NCI-H446 (cell line): ENCODE measurements around the gene OGDH.
"Not testable (repeated sequence)": the region's sequence is repeated elsewhere in the genome, so short reads cannot be mapped to it uniquely, and the experiment has no call there.

Experiments
- DNase-seq, 2 experiments: peaks; one replicate each; lab custom pipeline; 2025; lab: John Stamatoyannopoulos, UW

OGDH gene

DNA sequence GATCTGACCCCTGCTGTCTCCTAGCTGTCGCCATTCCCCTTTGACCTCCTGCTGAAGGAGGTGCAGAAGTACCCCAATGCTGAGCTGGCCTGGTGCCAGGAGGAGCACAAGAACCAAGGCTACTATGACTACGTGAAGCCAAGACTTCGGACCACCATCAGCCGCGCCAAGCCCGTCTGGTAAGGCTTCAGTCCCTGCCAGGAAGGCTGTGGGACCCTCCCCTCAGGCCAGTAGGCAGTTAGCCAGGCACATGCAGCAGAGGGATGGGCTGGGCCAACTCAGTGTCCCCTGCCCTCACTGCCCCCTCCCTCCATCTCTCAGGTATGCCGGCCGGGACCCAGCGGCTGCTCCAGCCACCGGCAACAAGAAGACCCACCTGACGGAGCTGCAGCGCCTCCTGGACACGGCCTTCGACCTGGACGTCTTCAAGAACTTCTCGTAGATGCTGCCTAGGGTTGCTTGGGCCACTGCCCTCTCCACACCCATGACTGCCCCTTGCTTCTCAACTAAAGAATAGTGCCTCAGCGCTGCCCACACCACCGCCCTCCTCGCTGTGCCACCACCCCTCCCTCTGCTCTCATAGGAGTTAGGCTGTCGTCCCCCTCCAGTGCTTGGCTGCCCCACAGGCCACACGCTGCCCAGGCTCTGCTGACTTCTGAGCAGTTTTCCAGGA lies 101.3 kb downstream of the OGDH start:
- DNase-seq: no peak

DNA sequence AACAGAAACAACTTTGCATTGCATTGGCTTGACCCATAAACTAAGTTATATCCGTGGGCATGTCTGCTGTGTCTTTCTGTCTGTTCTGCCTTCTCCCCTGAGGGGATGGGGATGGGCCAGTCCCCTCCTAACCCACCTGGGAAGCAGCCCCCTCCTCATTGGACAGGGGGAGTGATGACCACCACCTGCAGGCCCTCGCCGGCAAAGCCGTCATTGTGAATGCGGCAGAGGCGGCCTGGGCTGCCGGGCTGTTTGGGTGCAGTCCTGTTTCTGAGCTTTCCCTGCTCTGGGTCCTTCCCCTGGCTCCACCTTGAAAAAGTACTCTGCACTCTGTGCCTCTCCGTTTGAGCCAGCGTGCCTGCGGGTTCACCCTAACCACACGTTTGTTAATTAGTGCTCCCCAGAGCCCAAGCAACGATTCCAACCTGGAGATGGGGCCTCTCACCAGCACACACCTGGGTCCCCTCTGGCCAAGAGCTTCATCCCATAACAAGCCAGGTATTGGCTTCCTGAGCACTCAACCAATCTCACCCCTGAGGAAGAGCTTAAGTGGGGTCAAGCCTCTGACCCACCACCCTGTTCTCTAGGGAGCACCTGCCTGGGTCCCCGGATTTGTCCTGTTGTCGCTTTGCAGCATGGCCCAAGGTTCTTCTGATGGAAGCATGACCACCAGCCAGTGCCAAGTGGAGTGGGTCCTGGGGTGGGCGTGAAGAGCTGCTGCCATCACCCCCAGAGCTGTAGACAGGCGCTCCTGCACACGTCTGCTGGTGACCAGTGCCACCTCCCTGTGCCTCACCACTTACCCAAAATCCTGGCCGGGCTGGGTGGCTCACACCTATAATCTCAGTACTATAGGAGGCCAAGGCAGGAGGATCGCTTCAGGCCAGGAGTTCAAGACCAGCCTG lies 102.8 kb downstream of the OGDH start:
- no peak for DNase-seq

DNA sequence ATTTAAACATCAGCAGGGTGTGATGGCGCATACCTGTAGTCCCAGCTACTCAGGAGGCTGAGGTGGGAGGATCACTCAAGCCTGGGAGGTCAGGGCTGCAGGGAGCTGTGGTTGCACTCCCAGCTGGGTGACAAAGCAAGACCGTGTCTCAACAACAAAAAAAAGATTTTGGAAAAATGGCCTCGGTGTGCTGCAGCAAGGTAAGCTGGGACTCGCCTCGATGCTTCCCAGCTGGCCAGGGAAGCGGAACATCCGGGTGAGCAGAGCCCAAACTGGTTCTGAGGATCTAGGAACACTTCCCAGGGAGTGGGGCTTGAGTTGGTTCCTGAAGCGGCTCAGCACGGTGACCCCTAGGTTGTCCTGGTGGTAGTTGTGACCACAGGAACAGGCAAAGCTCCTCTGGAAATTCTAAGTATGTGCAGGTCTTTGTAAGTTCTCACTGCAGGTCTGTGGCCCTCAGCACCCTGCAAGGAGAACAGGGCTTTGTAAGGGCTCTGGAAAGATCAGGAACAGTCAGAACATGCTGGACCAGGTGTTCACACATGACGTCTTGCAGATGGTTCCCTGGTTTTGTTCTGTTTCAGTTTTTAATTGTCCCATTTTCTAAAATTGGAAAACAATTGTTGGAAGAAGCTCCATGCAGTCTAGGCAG lies 103.6 kb downstream of the OGDH start:
- no peak for DNase-seq

DNA sequence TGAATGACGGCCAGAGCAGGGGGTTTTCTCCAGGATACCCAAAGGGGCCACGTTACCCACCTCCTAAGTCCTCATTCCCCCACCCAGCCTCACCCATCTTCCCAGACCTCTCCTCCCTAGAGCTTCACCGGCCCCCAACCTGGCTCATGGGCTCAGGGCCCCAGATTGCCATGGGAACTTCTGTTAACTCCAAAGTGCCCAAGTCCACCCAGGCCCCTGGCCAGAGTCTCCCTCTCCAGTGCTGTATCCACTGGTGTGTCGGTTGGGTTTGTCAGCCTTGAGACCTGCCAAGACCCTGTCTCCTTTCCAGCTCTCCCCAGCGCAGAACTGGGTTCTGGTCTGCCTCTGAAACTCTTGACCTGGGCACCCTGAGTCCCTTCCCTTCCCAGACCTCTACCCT lies 105.1 kb downstream of the OGDH start:
- no peak for DNase-seq

DNA sequence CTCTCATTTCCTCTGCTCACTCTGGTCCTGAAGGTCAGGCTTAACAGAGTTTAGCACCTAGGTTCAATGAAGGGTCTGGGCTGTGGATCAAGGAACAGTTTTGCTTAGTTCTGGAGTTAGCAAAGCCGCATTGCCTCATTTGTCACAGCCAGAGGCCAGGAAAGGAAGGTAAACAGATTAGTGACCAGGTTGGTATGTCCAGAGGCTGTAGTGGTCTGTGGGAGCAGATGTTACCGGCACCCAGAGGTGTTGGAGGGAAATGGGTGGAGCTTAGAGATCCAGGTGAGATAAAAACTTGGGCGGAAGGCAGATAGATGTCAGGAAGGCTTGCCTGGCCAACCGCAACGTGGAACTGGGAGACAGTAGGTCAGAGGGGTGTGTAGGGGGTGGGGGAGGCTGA lies 105.6 kb downstream of the OGDH start:
- DNase-seq: no peak

DNA sequence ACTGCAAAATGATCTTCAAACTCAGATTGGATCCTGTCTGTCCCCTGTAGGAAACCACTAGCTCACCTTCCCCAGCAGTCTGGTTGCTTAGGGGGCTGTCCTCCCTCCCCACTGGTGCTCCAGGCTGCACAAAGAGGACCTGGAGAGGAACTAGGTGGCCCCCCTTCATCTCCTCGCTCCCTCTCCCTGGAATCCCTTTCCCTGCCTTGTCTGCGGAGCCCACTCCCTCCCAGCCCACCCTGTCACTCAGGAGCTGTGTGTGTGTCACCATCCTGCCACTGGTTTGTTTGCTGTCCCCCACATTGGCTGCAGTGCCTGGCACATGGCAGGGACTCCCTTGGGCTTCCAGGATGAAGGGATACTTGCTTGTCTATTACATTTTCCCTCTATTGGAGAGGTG lies 106.7 kb downstream of the OGDH start:
- DNase-seq: no peak

DNA sequence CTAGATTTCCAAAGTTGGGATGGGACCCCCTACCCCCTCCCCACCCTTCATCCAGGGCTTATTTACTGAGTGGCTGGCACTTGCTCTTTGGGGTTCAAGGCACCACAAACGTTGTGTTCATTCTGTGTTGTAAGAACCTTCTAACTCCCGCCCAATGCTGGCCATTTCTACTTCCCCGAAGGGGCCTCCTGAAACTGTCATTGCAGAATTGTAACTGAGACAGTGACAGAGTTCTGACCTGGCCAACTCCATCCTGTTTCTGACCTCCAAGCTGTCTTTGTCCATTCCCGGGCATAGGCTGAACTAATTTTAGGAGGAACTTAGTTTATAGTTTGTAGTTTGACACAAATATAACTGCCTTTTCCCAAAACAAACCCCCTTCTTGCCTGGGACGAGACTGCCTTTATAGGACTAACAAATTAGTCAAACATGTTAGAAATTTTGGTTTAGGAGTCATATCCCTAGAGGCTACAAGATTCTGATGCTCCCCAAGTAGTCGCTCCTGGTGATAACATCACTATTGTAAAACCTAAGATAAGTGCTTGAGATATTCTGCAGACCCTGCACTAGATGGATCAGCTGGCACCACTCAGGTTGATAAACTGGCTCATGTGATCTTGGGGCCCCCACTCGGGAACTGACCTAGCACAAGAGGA lies 107.4 kb downstream of the OGDH start:
- DNase-seq: no peak

DNA sequence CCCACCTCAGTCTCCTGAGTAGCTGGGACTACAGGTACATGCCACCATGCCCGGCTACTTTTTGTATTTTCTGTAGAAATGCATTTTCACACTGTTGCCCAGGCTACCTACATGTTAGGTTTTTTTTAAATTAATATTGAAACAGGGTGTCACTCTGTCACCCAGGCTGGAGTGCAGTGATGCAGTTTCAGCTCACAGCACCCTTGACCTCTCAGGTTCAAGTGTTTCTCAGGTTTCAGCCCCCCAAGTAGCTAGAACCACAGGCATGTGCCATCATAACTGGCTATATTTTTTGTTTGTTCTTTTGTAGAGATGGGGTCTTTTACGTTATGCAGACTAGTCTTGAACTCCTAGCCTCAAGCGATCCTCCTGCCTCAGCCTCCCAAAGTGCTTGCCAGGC lies 109.8 kb downstream of the OGDH start:
- no peak for DNase-seq

DNA sequence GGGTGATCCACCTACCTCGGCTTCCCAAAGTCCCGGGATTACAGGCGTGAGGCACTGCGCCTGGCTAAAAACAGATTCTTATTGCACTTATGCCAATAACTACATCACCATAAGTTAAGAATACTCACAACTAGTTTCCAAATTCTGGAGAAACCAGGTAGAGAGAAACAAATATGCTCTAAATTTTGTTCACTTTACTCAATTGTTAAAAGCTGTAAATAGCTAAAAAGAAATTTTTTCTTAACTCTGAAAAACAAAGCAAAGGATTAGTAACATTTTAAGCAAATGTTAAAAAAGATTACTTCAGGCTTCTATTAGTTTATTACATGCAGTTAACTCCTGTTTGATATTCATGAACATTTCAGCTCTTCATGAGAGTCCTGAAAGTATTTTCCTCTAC lies 113.9 kb downstream of the OGDH start:
- DNase-seq: no peak

DNA sequence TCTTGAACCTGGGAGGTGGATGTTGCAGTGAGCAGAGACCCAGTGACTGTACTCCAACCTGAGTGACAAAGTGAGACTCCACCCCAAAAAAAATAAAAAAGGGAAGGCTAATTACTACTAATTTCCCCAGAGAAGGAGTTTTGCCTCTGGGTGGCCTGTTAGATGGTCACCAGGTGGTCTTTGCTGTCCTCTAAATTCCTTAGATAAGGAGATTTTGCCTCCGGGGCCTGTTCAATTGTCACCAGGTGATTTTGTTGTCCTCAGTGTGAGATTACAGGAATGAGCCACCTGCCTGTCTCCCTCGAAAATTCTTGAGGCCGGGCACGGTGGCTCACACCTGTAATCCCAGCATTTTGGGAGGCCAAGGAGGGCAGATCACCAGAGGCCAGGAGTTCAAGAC lies 117.8 kb downstream of the OGDH start:
- no peak for DNase-seq

DNA sequence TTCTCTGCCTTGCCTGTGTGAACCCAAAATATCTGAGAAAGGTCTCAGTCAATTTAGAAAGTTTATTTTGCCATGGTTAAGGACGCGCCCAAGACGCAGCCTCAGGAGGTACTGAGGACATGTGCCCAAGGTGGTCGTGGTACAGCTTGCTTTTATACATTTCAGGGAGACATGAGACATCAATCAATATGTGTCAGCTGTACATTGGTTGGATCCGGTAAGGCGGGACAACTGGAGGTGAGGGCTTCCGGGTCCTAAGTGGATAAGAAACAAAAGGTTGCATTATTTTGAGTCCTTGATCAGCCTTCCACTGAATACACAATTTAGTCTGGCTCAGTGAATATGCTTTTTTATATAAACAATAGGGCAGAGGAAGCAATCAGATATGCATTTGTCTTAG lies 119.8 kb downstream of the OGDH start:
- DNase-seq: not testable (repeated sequence)

DNA sequence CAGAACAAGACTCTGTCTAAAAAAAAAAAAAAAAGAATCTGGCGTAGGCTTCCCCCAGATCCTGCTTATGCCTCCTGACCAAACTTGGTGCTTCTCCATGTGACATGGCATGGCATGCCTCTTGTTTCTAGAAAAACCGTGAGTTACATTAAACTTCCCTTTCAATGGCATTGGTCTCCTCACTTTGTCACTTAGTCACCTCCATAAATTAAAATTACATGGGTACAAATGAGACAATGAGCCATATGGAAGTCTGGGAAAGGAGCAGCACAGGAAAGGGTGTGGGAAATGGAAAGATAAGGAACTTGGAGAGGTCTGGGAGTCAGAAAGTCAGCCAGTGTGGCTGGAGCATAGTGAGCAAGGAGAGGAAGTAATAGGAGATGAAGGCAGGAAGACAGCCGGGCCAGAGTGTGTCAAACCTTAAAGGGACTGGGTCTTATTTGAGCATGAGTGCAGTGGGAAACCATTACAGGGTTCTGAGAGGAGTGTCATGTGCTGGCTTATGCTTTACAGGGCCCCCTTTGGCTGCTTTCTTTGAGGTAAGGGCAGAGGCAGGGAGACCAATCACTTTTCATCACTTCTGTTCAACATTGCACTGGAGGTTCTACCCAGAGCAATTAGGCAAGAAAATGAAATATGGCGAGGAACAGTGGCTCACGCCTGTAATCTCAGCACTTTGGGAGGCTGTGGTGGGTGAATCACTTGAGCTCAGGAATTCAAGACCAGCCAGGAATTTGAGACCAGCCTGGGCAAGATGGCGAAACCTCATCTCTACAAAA lies 120.9 kb downstream of the OGDH start:
- no peak for DNase-seq

DNA sequence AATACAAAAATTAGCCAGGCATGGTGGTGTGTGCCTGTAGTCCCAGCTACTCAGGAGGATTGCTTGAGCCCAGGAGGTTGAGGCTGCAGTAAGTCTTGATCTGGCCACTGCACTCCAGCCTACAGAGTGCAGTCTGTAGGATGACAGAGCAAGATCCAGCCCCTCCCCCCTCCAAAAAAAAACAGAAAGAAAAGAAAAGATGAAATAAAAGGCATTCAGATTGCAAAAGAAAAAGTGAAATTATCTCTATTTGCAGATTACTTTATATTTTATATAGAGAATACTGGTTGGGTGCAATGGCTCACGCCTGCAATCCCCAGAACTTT lies 121.5 kb downstream of the OGDH start:
- no peak for DNase-seq

DNA sequence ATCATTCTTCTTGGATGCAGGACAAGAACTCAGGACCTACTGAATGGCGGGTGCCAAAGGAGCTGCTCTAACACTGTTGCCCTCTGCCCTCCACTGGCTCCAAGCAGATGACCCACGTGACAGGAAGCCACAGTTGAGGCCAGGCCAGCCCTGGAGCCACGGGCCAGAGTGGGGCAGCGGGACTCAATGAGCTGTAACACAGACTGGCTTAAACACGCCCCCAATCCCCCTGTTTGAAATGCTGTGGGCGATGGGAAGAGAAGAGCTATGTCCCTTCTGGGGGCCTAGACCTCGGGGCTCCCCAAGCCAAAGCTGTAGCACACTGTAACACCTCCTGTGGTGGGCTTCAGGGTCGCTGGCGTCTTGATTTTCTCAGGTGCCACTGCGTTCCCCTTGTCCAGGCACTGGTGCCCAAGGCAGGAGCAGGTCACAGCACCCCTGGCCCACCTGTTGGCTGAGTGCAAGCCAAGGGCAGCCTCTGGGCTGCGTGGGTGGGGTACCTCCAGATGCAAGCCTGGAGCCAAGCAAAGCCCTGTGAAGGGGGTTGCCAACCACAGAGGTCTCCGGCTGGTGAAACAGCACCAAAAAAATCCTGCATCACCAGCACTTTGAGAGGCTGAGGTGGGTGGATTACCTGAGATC lies 123.6 kb downstream of the OGDH start:
- DNase-seq: no peak

DNA sequence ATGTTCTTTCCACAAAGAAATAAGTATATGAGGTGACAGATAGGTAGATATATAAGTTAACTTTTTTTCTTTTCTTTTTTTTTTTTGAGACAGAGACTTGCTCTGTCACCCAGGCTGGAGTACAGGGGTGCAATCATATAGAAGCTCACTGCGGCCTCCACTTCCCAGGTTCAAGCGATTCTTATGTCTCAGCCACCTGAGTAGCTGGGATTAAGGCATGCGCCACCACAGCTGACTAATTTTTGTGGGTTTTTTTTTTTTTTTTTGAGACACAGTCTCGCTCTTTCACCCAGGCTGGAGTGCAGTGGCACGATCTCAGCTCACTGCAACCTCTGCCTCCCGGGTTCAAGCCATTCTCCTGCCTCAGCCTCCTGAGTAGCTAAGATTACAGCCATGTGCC lies 126.5 kb downstream of the OGDH start:
- not testable (repeated sequence) for DNase-seq

DNA sequence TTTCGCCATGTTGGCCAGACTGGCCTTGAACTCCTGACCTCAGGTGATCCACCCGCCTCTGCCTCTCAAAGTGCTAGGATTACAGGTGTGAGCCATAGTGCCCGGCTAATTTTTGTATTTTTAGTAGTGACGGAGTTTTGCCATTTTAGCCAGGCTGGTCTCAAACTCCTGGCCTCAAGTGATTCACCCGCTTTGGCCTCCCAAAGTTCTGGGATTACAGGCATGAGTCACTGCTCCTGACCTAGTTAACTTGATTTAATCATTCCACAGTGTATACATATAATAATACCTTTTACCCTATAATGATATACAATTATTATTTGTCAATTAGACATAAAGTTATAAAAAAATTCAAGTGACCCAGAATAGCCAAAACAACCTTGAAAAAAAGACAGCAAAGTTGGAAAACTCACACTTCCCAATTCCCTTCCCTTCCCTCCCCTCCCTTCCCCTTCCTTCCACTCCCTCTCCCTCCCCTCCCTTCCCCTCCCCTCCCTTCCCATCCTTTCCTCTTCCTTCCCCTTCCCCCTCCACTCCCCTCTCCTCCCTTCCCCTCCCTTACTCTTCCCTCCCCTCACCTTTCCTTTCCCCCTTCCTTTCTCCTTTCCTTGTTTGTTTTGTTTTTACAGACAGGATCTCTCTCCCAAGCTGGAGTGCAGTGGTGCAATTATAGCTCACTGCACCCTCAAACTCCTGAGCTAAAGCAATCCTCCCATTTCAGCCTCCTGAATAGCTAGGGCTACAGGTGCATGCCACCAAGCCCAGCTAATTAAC lies 127.5 kb downstream of the OGDH start:
- DNase-seq: no peak

DNA sequence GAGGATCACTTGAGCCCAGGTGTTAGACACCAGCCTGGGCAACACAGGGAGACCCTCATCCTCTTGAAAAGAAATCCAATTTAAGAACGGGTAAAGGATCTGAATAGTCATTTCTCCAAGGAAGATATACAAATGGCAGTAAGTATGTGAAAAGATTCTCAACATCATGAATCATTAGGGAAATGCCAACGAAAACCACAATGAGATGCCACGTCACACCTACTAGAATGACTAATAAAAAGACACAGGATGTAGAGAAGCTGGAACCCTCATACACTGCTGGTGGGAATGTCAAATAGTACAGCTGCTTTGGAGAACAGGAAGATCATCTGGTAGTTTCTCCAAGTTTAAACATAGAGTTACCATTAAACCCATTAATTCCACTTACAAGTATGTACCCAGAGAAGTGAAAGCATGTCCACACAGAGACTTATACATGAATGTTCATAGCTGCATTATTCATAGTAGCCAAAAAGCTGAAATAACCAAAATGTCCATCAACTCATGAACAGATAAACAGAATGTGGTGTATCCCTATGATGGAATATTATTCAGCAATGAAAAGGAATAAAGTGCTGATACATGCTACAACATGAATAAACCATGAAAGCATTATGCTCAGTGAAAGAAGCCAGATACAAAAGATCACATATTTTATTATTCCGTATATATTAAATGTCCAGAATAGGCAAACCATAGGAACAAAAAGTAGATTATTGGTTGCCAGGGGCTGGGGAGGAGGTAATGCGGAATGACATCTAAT lies 129.2 kb downstream of the OGDH start:
- no peak for DNase-seq

DNA sequence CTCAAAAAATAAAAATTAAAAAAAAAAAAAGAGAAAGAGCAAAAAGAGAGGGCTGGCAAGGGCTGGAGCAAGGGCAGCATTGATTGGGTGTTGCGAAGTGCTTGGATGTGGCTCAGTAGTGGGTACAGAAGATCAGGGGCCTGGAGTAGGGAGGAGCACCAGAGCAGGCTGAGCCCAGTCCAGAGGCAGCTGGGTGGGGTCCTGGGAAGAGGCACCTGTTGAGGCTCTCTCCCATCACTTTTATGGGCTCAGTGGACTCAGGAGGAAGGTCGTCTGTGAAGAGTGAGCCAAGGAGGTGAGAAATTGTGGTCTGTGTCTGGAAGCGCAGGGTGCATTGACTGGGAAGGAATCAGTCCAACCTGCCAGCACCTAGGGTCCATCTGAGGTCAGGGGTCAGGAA lies 130.5 kb downstream of the OGDH start:
- no peak for DNase-seq

DNA sequence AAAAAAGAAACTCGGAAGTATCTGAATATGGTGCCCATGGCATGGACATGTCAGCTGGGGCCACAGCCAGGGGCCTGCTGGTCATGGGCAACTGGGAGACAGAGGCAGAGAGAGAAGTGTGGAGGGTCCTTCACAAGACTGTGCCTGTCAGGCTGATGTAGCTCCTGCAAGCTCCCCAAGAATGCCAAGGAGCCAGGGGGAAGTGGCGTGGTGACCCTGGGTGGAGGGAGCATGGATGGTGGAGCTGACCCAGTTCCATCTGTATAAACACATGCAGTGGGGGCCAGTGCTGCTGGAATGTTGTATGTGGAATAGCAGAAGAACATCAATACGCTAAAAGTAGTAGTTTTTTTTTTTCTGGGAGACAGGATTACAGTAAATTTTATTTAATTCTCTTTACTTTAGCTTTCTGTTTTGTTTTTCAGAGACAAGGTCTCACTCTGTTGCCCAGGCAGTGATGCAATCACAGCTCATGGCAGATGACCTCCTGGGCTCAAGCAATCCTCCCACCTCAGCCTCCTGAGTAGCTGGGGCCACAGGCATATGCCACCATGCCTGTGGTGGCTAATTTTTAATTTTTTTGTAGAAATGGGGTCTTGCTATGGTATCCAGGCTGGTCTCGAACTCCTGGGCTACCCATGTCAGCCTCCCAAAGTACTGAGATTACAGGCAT lies 131.8 kb downstream of the OGDH start:
- no peak for DNase-seq
